Osteoblast (primary cell): ENCODE data around the gene ZCCHC14. TPM values are rescaled to one million over a fixed set of nuclear protein-coding genes. Genes with fewer than 3 reads are reported as not detected.

Source experiments
- DNase-seq: peaks from one replicate; pipeline ENCODE4 v3.0.0; 2011; ENCODE audit warnings: low spot score, mixed read lengths; ENCODE audit not compliant: insufficient read length; ENCODE audit errors: missing footprints
- H2AFZ ChIP-seq: 2 replicates; pipeline ENCODE4 v1.6.0; 2011; ENCODE audit warnings: mild to moderate bottlenecking, low read length
- H3K27ac ChIP-seq: 2 replicates; pipeline ENCODE4 v1.5.1; 2011; ENCODE audit warnings: mild to moderate bottlenecking, low read depth, low read length, moderate library complexity
- H3K27me3 ChIP-seq: 2 replicates; pipeline ENCODE4 v1.6.0; 2012; ENCODE audit warnings: mild to moderate bottlenecking, control low read depth, inconsistent platforms, low read length, moderate library complexity; ENCODE audit not compliant: insufficient read depth
- H3K36me3 ChIP-seq: 2 replicates; pipeline ENCODE4 v1.5.1; 2011; ENCODE audit warnings: mild to moderate bottlenecking, low read length, control low read depth, moderate library complexity; ENCODE audit not compliant: insufficient read depth
- H3K4me1 ChIP-seq: 2 replicates; pipeline ENCODE4 v1.5.1; 2011; ENCODE audit warnings: mild to moderate bottlenecking, low read length, control low read depth, moderate library complexity; ENCODE audit not compliant: insufficient read depth
- H3K4me2 ChIP-seq: 2 replicates; pipeline ENCODE4 v1.6.0; 2011; ENCODE audit warnings: mild to moderate bottlenecking, low read length; ENCODE audit not compliant: insufficient read depth
- H3K4me3 ChIP-seq: fragments of 200-600 bp; sonication (generic); 3 replicates; pipeline ENCODE4 v1.5.1; 2012; ENCODE audit warnings: mild to moderate bottlenecking, low read length, inconsistent platforms; ENCODE audit not compliant: insufficient read depth
- H3K79me2 ChIP-seq: 2 replicates; pipeline ENCODE4 v1.6.0; 2012; ENCODE audit warnings: mild to moderate bottlenecking, low read length, control low read depth, inconsistent platforms; ENCODE audit not compliant: insufficient read depth
- H3K9me3 ChIP-seq: 2 replicates; pipeline ENCODE4 v1.5.1; 2011; ENCODE audit warnings: low read depth, low read length, control low read depth
- H4K20me1 ChIP-seq: 2 replicates; pipeline ENCODE4 v1.6.0; 2012; ENCODE audit warnings: mild to moderate bottlenecking, low read length, control low read depth; ENCODE audit not compliant: insufficient read depth
- total RNA-seq: library from RNA; depleted of rRNA; stranded (reverse); fragments of >200 nt; gene quantifications from 2 replicates; pipeline ENCODE4 v1.2.3, GENCODE V29; 2012
- TF ChIP-seq, protein P1 (sequence below): IDR thresholded peaks from 2 replicates; pipeline ENCODE4 v1.5.1; 2011; ENCODE audit warnings: mild to moderate bottlenecking, low read depth, low read length, moderate library complexity; ENCODE audit errors: extremely low read depth

The ZCCHC14 gene
- total RNA-seq, 1 donor: 36.9 TPM

DNA sequence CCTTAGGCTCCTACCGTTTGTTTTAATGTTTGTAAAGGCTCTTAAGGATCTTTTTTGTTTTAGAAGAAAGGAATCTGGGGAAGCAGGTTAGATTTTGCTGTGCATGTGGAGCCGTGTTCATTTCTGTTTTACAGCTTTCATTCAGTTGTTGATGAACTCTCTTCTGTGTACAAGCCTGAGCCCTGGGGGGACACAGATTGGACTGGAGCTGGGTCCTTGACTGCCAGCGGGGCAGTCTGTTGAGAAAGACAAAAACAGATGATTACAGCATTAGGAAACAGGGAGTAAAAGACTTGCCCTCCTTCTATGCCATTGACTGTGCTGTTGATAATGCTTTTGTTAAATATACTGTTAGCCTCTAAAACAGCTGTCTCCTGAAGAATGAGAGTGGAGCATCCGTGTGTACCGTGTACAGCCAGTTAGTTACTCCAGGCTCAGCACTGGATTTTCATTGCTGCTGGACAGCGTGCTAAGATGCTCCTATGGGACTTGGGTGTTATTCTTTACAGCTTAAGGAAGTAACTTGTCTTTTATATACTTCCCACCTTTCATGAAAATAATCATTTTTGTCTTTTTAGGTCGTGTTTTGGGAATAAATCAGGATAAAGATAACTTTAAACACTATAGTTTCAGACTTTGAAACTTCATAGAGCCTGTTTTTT, 97.5 kb downstream of the ZCCHC14 start:
- peak; percentile 77 for DNase-seq
- H3K27ac ChIP-seq: no peak overlapping the region
- H3K79me2 ChIP-seq: peaks cover 73% of the 10 kb centered on the region
- peaks cover 59% of the 10 kb centered on the region for H4K20me1 ChIP-seq
- H2AFZ ChIP-seq: no peak overlapping the region
- H3K9me3 ChIP-seq: no peaks in the 10 kb centered on the region
- H3K4me1 ChIP-seq: peaks cover 26% of the 10 kb centered on the region
- no peak overlapping the region for H3K4me3 ChIP-seq
- peaks cover 15% of the 10 kb centered on the region for H3K36me3 ChIP-seq
- TF ChIP-seq, protein P1, sequence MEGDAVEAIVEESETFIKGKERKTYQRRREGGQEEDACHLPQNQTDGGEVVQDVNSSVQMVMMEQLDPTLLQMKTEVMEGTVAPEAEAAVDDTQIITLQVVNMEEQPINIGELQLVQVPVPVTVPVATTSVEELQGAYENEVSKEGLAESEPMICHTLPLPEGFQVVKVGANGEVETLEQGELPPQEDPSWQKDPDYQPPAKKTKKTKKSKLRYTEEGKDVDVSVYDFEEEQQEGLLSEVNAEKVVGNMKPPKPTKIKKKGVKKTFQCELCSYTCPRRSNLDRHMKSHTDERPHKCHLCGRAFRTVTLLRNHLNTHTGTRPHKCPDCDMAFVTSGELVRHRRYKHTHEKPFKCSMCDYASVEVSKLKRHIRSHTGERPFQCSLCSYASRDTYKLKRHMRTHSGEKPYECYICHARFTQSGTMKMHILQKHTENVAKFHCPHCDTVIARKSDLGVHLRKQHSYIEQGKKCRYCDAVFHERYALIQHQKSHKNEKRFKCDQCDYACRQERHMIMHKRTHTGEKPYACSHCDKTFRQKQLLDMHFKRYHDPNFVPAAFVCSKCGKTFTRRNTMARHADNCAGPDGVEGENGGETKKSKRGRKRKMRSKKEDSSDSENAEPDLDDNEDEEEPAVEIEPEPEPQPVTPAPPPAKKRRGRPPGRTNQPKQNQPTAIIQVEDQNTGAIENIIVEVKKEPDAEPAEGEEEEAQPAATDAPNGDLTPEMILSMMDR: no peak
- H3K27me3 ChIP-seq: no peaks in the 10 kb centered on the region
- H3K4me2 ChIP-seq: no peak overlapping the region

DNA sequence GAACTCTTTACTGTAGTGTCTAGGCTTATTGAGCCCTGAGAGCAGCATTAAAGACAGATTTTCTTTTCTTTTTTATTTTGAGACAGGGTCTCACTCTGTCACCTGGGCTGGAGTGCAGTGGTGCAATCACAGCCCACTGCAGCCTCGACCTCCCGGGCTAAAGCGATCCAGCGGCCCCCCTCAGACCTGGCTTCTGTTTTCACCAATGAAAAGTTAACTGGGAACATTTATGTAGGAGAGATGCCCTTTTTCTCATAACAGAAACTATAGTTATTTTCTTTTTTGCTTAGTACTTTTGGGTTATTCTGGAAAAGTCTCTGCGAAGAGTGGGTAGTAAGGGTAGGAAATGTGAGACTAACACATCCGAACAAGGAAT, 99.2 kb downstream of the ZCCHC14 start:
- TF ChIP-seq, protein P1: no peak
- Histone ChIP-seq H3K27me3 (no peaks in the 10 kb centered on the region), H3K4me3 (peak overlapping the region; percentile 79), H2AFZ (no peak overlapping the region), H3K79me2 (peaks cover 64% of the 10 kb centered on the region), H4K20me1 (peaks cover 51% of the 10 kb centered on the region), H3K27ac (peak overlapping the region; percentile 81), H3K36me3 (peaks cover 5% of the 10 kb centered on the region), H3K4me2 (peak overlapping the region; percentile 97), H3K4me1 (peaks cover 30% of the 10 kb centered on the region), H3K9me3 (no peaks in the 10 kb centered on the region)
- DNase-seq: no peak

DNA sequence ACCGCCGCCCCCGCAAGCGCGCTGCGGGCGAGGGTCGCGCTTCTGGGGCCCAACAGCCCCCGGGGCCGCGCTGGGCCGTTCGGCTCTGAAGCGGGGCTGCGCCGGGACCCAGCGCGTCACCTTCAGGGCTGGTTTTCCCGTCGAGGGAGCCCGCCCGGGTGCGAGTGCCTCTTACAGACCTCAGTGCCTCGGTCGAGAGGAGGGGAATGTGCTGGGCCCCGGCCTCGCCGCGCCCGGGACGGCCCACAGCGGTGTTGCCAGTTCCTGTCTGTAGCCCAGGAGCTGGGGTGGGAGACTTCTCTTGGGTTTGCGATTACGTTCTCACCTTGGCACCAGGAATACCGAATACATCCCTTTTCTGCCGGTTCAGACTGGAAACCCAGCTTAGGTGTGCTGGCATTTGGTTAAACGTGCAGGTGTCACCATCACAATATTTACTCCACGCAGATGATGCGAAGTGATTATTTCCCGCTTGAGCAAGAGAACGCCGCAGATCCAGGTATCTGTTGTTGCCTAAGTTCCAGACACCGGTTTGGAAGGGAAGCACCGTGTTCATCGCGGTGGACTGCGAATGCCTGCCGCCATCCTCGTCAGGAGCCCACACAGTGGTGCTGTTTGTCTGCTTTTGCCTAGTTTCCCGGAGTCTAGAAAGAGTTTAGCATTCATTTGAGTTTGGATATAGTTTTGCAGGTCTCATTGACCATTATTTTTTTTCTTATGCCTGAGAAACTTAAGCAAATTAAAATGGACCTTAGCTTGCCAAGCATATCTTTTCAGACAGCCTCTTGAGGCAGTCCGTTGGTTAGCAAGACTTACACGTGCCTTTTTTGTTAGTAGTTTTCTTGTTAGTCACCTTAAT, 99.8 kb downstream of the ZCCHC14 start:
- Histone ChIP-seq H3K4me1 (peaks cover 36% of the 10 kb centered on the region), H3K36me3 (peaks cover 4% of the 10 kb centered on the region), H3K4me2 (peak overlapping the region; percentile 97), H3K9me3 (no peaks in the 10 kb centered on the region), H3K79me2 (peaks cover 58% of the 10 kb centered on the region), H2AFZ (no peak overlapping the region), H3K27me3 (no peaks in the 10 kb centered on the region), H4K20me1 (peaks cover 45% of the 10 kb centered on the region), H3K27ac (peak overlapping the region; percentile 81), H3K4me3 (peak overlapping the region; percentile 79)
- DNase-seq: peak; percentile 89
- TF ChIP-seq, protein P1: peak; percentile 17
